ENCODE data around the gene NAA11. TPM values are rescaled to one million over a fixed set of nuclear protein-coding genes. Genes with fewer than 3 reads are reported as not detected.

Gene NAA11
- total RNA-seq, 1 experiment from 2014 or later: not detected

DNA sequence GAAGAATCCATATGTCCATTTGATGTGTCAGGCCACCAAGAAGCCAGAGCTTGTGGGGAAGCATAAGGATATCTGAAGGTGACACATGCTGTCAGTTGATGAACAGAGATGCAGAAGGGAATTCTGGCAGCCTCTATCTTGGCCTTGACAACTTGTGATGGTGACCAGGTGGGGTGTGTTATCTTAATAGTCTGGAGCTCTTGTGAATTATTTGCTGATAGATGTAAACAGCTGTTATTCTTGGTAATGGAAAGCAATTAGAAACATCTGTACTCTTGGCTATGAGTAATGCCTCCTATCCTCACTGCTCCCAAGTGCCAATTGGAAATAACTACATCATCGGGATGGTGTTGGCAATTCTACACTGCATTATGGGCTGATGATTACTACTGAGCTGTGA lies 51.9 kb downstream of the NAA11 start:
- H3K4me2 ChIP-seq (ENCODE audit: insufficient read depth, insufficient read length, low read length): no peak overlapping the region
- H3K27me3 ChIP-seq (ENCODE audit: insufficient read depth, low read length): no peaks in the 10 kb centered on the region
- H4K20me1 ChIP-seq (ENCODE audit: control insufficient read depth, insufficient read depth, insufficient read length): no peaks in the 10 kb centered on the region
- no peak overlapping the region for H2BK120ac ChIP-seq (ENCODE audit: low read depth, low read length, poor library complexity, severe bottlenecking)
- peaks cover 3 to 7% of the 10 kb centered on the region in 2 experiments for H3K4me1 Mint-ChIP-seq
- H2BK5ac ChIP-seq (ENCODE audit: insufficient read length, low read length): no peak overlapping the region
- no peak overlapping the region for H3K27ac Mint-ChIP-seq
- H2BK15ac ChIP-seq (ENCODE audit: low read depth, low read length): no peak overlapping the region
- no peak overlapping the region for H4K91ac ChIP-seq (ENCODE audit: insufficient read length, low read depth, low read length)
- no peak overlapping the region for H2BK12ac ChIP-seq (ENCODE audit: insufficient read length, low read depth, low read length)
- no peak overlapping the region for H3T11ph ChIP-seq (ENCODE audit: low read length)
- H3K14ac ChIP-seq (ENCODE audit: insufficient read depth, low read length): no peak overlapping the region
- H2AFZ ChIP-seq (ENCODE audit: low read length): no peak overlapping the region
- TF ChIP-seq, protein P1, sequence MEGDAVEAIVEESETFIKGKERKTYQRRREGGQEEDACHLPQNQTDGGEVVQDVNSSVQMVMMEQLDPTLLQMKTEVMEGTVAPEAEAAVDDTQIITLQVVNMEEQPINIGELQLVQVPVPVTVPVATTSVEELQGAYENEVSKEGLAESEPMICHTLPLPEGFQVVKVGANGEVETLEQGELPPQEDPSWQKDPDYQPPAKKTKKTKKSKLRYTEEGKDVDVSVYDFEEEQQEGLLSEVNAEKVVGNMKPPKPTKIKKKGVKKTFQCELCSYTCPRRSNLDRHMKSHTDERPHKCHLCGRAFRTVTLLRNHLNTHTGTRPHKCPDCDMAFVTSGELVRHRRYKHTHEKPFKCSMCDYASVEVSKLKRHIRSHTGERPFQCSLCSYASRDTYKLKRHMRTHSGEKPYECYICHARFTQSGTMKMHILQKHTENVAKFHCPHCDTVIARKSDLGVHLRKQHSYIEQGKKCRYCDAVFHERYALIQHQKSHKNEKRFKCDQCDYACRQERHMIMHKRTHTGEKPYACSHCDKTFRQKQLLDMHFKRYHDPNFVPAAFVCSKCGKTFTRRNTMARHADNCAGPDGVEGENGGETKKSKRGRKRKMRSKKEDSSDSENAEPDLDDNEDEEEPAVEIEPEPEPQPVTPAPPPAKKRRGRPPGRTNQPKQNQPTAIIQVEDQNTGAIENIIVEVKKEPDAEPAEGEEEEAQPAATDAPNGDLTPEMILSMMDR (conservative IDR thresholded peaks at IDR 0.05): no peak
- H3K23me2 ChIP-seq (ENCODE audit: insufficient read length, low read depth, low read length, poor library complexity, severe bottlenecking): no peaks in the 10 kb centered on the region
- H3K4me3 Mint-ChIP-seq: no peak overlapping the region
- H3K4me1 ChIP-seq (ENCODE audit: insufficient read depth, low read length): no peaks in the 10 kb centered on the region
- no peak overlapping the region for H4K8ac ChIP-seq (replicated peaks; ENCODE audit: insufficient read length, low read depth, low read length)
- H3K18ac ChIP-seq (ENCODE audit: insufficient read length, low read depth, low read length): no peak overlapping the region
- H3K9me3 ChIP-seq (ENCODE audit: control insufficient read depth, low read depth, low read length): no peaks in the 10 kb centered on the region
- no peak overlapping the region for H3K27ac ChIP-seq (ENCODE audit: insufficient read length, low read depth, low read length)
- WGBS (ENCODE audit: extremely low coverage, insufficient read length, low lambda C conversion rate): no CpG with 5 or more reads among the region's 1 CpG
- H3K9ac ChIP-seq (ENCODE audit: extremely low read depth, insufficient read length, low read length): no peak overlapping the region
- no peaks in the 10 kb centered on the region; a peak in 1 of 7 replicates for H3K36me3 Mint-ChIP-seq (ENCODE audit: insufficient read depth in 1 of 3, low read depth in 3 of 3)
- H3K56ac ChIP-seq (ENCODE audit: insufficient read length, low read depth, low read length): no peak overlapping the region
- DNase-seq: no peak
- H3K27me3 Mint-ChIP-seq (ENCODE audit: low read depth): no peaks in the 10 kb centered on the region
- no peaks in the 10 kb centered on the region for H3K79me2 ChIP-seq (ENCODE audit: insufficient read depth, low read length)
- H3K9me3 Mint-ChIP-seq: no peaks in the 10 kb centered on the region; a peak in 1 of 5 replicates
- no peaks in the 10 kb centered on the region for H3K79me1 ChIP-seq (ENCODE audit: insufficient read depth, low read depth, low read length, poor library complexity, severe bottlenecking)
- no peak overlapping the region for H2BK20ac ChIP-seq (ENCODE audit: low read depth, low read length, poor library complexity, severe bottlenecking)
- no peak overlapping the region for H4K5ac ChIP-seq (ENCODE audit: insufficient read length, low read depth, low read length)
- no peak overlapping the region for H2AK5ac ChIP-seq (ENCODE audit: insufficient read length, low read length)
- H3K23ac ChIP-seq (ENCODE audit: insufficient read length, low read depth, low read length): no peak overlapping the region
- H3K4ac ChIP-seq (ENCODE audit: low read depth, low read length): no peak overlapping the region

Measured in H9 (cell line).